Activated naive CD8-positive, alpha-beta T cell treated with anti-CD3 and anti-CD28 coated beads, Interleukin-2, amount 10 ng/mL, durations not matched to agents 7 days and 5 days (primary cell): ENCODE results near the gene VEGFA. TPM values are rescaled to one million over a fixed set of nuclear protein-coding genes. Genes with fewer than 3 reads are reported as not detected.
"Not testable (repeated sequence)": the region's sequence is repeated elsewhere in the genome, so short reads cannot be mapped to it uniquely, and the experiment has no call there.

Experiments
- ATAC-seq: fragments of 150-1000 bp; cut with Tn5 transposase; one replicate; pipeline ENCODE4 v1.10.0; 2021; ENCODE audit warnings: low read depth, moderate library complexity
- POLR2A ChIA-PET: fragments of 350-600 bp; sonication (Branson Sonifier 250); formaldehyde crosslinking; loops from one replicate; lab custom pipeline; 2021; ENCODE audit warnings: antibody characterized with exemption; lab: Charles Lee
- DNase-seq: peaks from one replicate; pipeline ENCODE4 v3.0.0; 2021
- H3K27ac Mint-ChIP-seq: one replicate; pipeline ENCODE4 v1.8.0; 2022; ENCODE audit warnings: mild to moderate bottlenecking, mixed read lengths
- H3K27me3 Mint-ChIP-seq: one replicate; pipeline ENCODE4 v1.8.0; 2022; ENCODE audit warnings: mild to moderate bottlenecking, moderate library complexity, mixed read lengths
- H3K36me3 Mint-ChIP-seq: one replicate; pipeline ENCODE4 v1.8.0; 2021; ENCODE audit warnings: mild to moderate bottlenecking, mixed read lengths
- H3K4me1 Mint-ChIP-seq: one replicate; pipeline ENCODE4 v1.8.0; 2021; ENCODE audit warnings: mixed read lengths
- H3K4me3 Mint-ChIP-seq: one replicate; pipeline ENCODE4 v1.8.0; 2022; ENCODE audit warnings: mild to moderate bottlenecking, moderate library complexity, mixed read lengths
- H3K9me3 Mint-ChIP-seq: one replicate; pipeline ENCODE4 v1.8.0; 2021; ENCODE audit warnings: mixed read lengths
- total RNA-seq, 2 experiments: library from RNA; stranded (reverse); gene quantifications; one replicate each; pipeline ENCODE4 v1.2.3, GENCODE V29; 2021

The VEGFA gene
- total RNA-seq, 2 experiments from 2014 or later: 33.6 to 39.5 TPM

GRCh38 chr6:43818973-43819372, 49.0 kb downstream of the VEGFA start:
- DNase-seq, H3K9me3 Mint-ChIP-seq, ATAC-seq, H3K4me3 Mint-ChIP-seq, H3K36me3 Mint-ChIP-seq, H3K27ac Mint-ChIP-seq, POLR2A ChIA-PET: not testable (repeated sequence)
- Mint-ChIP-seq H3K27me3 (peaks cover 17% of the 10 kb centered on the region), H3K4me1 (peaks cover 11% of the 10 kb centered on the region)

DNA sequence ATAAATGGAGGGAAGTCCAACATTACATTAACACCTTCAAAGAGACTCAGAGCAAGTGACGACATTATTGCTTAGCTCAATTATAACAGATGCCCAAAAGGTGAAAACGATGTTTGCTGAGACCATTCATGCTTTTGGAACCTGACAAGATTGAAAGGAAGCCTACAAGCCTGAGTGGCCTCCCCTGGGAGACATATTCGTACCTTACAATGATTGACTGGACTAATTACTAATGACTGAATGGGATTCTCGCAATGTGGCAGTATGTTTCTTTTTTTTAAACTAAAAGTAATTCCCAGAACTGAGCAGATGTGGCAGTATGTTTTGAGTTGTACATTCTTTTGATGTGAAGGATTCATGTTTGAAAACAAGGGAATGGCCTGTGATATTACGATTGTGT, 49.9 kb downstream of the VEGFA start:
- H3K27me3 Mint-ChIP-seq: peaks cover 17% of the 10 kb centered on the region
- H3K4me3 Mint-ChIP-seq: no peak overlapping the region
- DNase-seq (no peak), ATAC-seq (no peak)
- H3K36me3 Mint-ChIP-seq: no peaks in the 10 kb centered on the region
- H3K27ac Mint-ChIP-seq: no peak overlapping the region
- no peaks in the 10 kb centered on the region for H3K9me3 Mint-ChIP-seq
- POLR2A ChIA-PET: no interaction called here
- peaks cover 12% of the 10 kb centered on the region for H3K4me1 Mint-ChIP-seq

GRCh38 chr6:43820486-43820885, 50.5 kb downstream of the VEGFA start:
- peaks cover 17% of the 10 kb centered on the region for H3K27me3 Mint-ChIP-seq
- H3K27ac Mint-ChIP-seq: no peak overlapping the region
- H3K4me1 Mint-ChIP-seq: peaks cover 10% of the 10 kb centered on the region
- no peak for ATAC-seq
- H3K9me3 Mint-ChIP-seq: no peaks in the 10 kb centered on the region
- POLR2A ChIA-PET: no interaction called here
- H3K4me3 Mint-ChIP-seq: no peak overlapping the region
- H3K36me3 Mint-ChIP-seq: no peaks in the 10 kb centered on the region
- DNase-seq: no peak

GRCh38 chr6:43821101-43821886, 51.3 kb downstream of the VEGFA start:
- H3K9me3 Mint-ChIP-seq: no peaks in the 10 kb centered on the region
- peaks cover 8% of the 10 kb centered on the region for H3K4me1 Mint-ChIP-seq
- H3K36me3 Mint-ChIP-seq: no peaks in the 10 kb centered on the region
- H3K4me3 Mint-ChIP-seq: no peak overlapping the region
- no peak overlapping the region for H3K27ac Mint-ChIP-seq
- ATAC-seq: no peak
- POLR2A ChIA-PET: no interaction called here
- H3K27me3 Mint-ChIP-seq: peaks cover 17% of the 10 kb centered on the region
- no peak for DNase-seq

GRCh38 chr6:43823390-43823789, 53.4 kb downstream of the VEGFA start:
- POLR2A ChIA-PET: no interaction called here
- no peaks in the 10 kb centered on the region for H3K9me3 Mint-ChIP-seq
- peaks cover 17% of the 10 kb centered on the region for H3K27me3 Mint-ChIP-seq
- ATAC-seq: no peak
- no peak overlapping the region for H3K4me3 Mint-ChIP-seq
- H3K4me1 Mint-ChIP-seq: peaks cover 4% of the 10 kb centered on the region
- no peak overlapping the region for H3K27ac Mint-ChIP-seq
- DNase-seq: no peak
- H3K36me3 Mint-ChIP-seq: no peaks in the 10 kb centered on the region

- peak overlapping the region; percentile 47 for H3K27ac Mint-ChIP-seq
- peak overlapping the region; percentile 23 for H3K4me3 Mint-ChIP-seq
- peaks cover 4% of the 10 kb centered on the region for H3K4me1 Mint-ChIP-seq
- DNase-seq (no peak), ATAC-seq (peak; percentile 43)
- no peaks in the 10 kb centered on the region for H3K9me3 Mint-ChIP-seq
- POLR2A ChIA-PET: no interaction called here
- H3K36me3 Mint-ChIP-seq: no peaks in the 10 kb centered on the region
- peaks cover 12% of the 10 kb centered on the region for H3K27me3 Mint-ChIP-seq
Measured at GRCh38 chr6:43823879-43824702, 54.1 kb downstream of the VEGFA start.

DNA sequence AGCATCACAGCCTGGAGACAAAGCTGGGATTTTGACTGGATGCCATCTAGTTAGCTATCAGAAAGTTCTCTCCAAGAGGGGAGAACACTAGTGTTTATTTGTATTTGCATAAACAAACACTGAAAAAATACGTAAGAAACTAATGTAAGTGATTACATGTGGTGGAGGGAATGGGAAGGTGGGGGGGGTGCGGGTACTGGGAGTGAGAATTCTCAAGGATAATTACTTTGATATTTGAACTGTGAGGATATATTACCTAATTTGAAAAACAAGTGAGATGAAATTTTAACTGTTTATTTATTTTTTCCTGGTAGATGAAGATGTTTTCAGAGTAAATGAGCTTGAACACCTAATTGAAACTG, 54.7 kb downstream of the VEGFA start:
- POLR2A ChIA-PET: no interaction called here
- H3K9me3 Mint-ChIP-seq: no peaks in the 10 kb centered on the region
- no peaks in the 10 kb centered on the region for H3K36me3 Mint-ChIP-seq
- H3K27ac Mint-ChIP-seq: no peak overlapping the region
- H3K4me3 Mint-ChIP-seq: peak overlapping the region; percentile 23
- ATAC-seq (no peak), DNase-seq (no peak)
- peaks cover 12% of the 10 kb centered on the region for H3K27me3 Mint-ChIP-seq
- H3K4me1 Mint-ChIP-seq: peaks cover 4% of the 10 kb centered on the region

DNA sequence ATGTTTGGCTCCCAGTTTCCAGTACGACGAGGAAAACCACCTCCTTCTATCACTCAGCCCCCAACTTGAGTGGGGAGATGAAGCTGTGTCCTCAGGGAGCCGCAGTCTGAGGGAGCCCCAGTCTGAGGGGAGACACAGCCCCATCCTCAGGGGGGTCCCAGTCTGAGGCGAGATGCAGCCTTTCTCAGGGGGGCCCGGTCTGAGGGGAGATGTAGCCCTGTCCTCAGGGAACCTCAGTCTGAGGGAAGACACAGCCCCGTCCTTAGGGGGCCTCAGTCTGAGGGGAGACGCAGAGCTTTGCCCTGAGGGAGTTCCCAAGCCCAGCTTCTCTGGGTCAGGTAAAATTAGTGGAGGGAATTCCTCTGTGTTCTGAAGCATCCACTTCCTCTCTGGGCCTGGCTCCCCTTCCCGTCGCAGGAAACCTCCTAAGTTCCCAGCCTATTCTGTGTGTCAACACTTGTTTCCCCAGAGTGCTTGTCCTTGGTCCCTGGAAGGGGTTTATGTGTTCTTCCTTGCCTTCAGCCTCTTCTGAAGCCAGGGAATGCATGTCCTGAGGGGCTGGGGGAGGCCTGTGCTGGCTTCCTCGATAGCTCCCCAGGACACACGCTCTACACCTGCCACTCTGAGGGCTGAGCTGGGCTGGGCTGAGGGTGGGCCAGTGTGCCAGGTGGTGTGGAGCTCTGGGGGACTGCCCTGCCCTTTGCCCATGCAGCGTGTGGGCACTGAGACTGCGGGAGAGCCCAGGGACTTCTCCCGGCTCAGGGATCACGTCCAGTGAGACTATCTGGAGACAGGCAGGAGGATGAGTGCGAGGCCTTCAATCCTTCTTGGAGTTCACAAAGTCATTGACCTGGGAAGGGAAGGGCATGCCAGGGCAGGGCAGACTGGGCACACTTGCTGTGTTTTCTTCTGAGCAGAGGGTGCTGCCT, 55.4 kb downstream of the VEGFA start:
- H3K4me1 Mint-ChIP-seq: peaks cover 4% of the 10 kb centered on the region

DNA sequence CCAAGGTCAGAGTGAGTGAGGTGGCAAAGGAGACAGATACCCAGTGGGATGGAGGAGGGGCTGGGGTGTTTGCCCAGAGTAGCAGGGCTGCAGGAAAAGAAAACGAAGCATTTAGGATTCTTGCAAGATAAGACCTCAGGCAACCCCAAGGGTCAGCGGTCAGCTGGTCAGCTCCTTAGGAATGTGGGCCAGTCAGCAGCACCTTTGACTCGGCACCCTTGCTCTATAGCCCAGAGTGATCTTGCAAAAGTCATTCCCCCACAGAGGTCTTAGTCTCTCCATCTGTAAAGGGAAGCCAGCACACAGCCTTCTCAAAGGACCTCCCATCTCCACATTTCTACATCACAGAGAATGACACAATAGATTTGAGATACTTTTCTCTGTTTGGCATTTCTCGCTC, 56.7 kb downstream of the VEGFA start:
- Mint-ChIP-seq H3K36me3 (no peaks in the 10 kb centered on the region), H3K4me3 (no peak overlapping the region), H3K27me3 (peaks cover 6% of the 10 kb centered on the region), H3K27ac (no peak overlapping the region), H3K4me1 (peaks cover 4% of the 10 kb centered on the region), H3K9me3 (no peaks in the 10 kb centered on the region)
- POLR2A ChIA-PET: no interaction called here
- DNase-seq: no peak
- ATAC-seq: no peak

More for the DNA sequence above, 55.4 kb downstream of the VEGFA start:
- Mint-ChIP-seq H3K27me3 (peaks cover 11% of the 10 kb centered on the region), H3K36me3 (no peaks in the 10 kb centered on the region), H3K4me3 (no peak overlapping the region), H3K9me3 (no peaks in the 10 kb centered on the region), H3K27ac (no peak overlapping the region)
- DNase-seq: no peak
- POLR2A ChIA-PET: no interaction called here
- ATAC-seq: no peak

DNA sequence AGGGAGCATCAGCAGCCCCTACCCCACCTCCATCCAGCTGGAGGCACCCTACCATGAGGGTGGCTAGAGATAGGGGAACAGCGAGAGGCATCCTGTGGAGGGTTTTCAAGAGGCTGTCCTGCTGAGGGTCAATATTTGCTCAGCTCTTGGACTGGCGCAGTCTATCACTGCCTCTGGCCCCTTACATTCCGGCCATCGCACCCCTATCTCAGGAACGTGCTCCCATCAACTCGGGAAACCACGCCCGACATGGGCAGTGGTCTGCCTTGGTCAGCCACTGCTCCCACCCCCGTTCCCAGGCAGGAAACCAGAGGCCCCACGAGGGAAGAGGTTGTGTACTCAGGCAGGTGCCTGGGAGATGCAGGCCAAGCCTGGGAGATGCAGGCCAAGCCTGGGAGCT, 57.9 kb downstream of the VEGFA start:
- POLR2A ChIA-PET: no interaction called here
- Mint-ChIP-seq H3K27ac (no peak overlapping the region), H3K9me3 (no peaks in the 10 kb centered on the region), H3K27me3 (peaks cover 7% of the 10 kb centered on the region), H3K4me1 (peaks cover 4% of the 10 kb centered on the region), H3K4me3 (no peak overlapping the region), H3K36me3 (no peaks in the 10 kb centered on the region)
- ATAC-seq (no peak), DNase-seq (no peak)

DNA sequence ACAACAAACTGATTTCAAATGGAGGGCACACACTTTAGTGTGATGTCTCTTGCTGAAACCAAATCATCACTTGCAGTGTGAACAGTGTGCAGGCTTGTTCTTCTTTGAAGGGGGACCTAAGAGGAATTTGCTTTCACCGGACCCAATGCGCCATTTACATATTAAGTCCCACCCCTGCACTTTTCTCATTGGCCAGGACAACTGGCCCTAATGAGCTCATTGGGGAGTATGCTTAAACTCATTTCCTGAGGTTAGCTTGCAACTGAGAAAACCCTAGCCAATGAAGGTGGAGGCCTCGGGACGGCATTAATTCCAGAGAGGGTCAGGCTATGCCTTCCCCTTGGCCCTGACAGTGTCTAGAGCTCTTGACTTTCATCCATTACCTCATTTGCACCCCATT, 58.7 kb downstream of the VEGFA start:
- ATAC-seq: no peak
- H3K4me3 Mint-ChIP-seq: no peak overlapping the region
- H3K9me3 Mint-ChIP-seq: no peaks in the 10 kb centered on the region
- no peaks in the 10 kb centered on the region for H3K36me3 Mint-ChIP-seq
- peaks cover 4% of the 10 kb centered on the region for H3K4me1 Mint-ChIP-seq
- H3K27me3 Mint-ChIP-seq: peaks cover 7% of the 10 kb centered on the region
- no peak overlapping the region for H3K27ac Mint-ChIP-seq
- POLR2A ChIA-PET: no interaction called here
- no peak for DNase-seq

DNA sequence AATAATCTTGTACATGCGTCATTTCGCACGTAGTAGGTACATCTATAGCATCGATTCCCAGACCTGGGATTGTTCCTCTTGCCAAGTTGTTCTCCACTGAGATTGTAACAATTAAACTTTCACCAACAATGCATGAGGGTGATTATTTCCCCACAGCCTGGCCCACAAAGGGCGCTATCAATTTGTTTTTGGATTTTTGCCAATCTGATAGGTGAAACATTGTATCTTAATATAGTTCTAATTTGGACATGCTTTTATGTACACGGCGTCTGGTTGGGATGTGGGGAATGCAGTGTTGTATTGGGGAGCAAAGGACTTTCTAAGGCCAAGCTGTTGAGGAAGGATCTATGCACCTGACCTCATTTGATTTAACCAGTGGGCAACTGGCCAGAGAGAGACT, 59.5 kb downstream of the VEGFA start:
- POLR2A ChIA-PET: no interaction called here
- H3K9me3 Mint-ChIP-seq: no peaks in the 10 kb centered on the region

DNA sequence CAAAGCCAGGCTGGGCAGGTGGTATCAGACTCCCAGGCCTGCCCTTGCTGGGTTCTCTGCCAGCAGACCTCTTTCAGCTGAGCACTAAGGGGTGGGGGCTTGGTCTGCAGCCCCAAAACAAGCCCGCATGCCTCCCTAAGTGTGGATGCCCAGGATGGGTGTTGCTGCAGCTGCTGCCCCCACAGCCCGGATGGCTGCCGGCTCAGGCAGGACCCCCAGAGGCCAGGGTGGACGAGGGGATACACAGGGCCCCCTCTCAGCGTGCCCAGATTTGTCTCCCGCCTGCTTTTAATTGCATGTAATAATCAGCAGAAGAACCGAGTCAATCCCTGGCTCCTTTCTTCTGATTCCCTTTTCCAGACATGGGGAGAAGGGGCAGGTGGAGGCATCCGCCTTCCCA, 60.8 kb downstream of the VEGFA start:
- Mint-ChIP-seq H3K27ac (no peak overlapping the region), H3K36me3 (no peaks in the 10 kb centered on the region), H3K27me3 (peaks cover 7% of the 10 kb centered on the region), H3K9me3 (no peaks in the 10 kb centered on the region), H3K4me3 (no peak overlapping the region), H3K4me1 (no peaks in the 10 kb centered on the region)
- POLR2A ChIA-PET: no interaction called here
- DNase-seq (no peak), ATAC-seq (no peak)

More for the DNA sequence above, 59.5 kb downstream of the VEGFA start:
- H3K4me3 Mint-ChIP-seq: no peak overlapping the region
- no peaks in the 10 kb centered on the region for H3K36me3 Mint-ChIP-seq
- peaks cover 7% of the 10 kb centered on the region for H3K27me3 Mint-ChIP-seq
- H3K4me1 Mint-ChIP-seq: peaks cover 1% of the 10 kb centered on the region
- ATAC-seq: no peak
- no peak overlapping the region for H3K27ac Mint-ChIP-seq
- no peak for DNase-seq
